A673 (cell line): Measurements from ENCODE around the gene TBC1D5.

Experiments
- EZH2 ChIP-seq: fragments of 200-600 bp; sonication (generic); IDR thresholded peaks from 2 replicates; pipeline ENCODE4 v1.6.1; 2017; ENCODE audit warnings: borderline replicate concordance, low read depth, mild to moderate bottlenecking, mixed read lengths, antibody characterized with exemption, low read length; ENCODE audit not compliant: poor library complexity, severe bottlenecking
- TF ChIP-seq, protein P1 (sequence below): fragments of 300-800, 200-600 bp; sonication (generic); conservative IDR thresholded peaks from 2 replicates; pipeline ENCODE4 v1.5.1; 2017; ENCODE audit warnings: low read depth, mild to moderate bottlenecking, antibody characterized with exemption, low read length, moderate library complexity, mixed read lengths

DNA sequence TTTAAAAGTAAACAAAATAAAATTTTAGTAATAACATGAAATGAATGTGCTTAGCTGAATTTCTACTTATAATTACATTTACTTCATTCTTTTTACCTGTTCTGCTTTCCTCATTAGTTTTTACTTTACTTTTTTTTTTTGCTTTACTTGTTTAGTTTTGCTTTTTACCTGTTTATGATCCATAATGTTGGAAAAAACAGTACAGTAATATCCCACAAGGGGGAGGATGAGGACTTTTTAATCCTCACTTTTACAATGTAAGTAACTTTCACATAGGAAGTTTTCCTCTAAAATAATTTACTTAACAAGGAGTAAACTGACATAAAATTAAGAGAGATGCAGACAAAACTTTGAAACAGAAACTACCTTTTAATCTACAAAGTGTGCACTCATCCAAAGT, 268.7 kb downstream of the TBC1D5 start:
- no peak for TF ChIP-seq EZH2
- TF ChIP-seq, protein P1, sequence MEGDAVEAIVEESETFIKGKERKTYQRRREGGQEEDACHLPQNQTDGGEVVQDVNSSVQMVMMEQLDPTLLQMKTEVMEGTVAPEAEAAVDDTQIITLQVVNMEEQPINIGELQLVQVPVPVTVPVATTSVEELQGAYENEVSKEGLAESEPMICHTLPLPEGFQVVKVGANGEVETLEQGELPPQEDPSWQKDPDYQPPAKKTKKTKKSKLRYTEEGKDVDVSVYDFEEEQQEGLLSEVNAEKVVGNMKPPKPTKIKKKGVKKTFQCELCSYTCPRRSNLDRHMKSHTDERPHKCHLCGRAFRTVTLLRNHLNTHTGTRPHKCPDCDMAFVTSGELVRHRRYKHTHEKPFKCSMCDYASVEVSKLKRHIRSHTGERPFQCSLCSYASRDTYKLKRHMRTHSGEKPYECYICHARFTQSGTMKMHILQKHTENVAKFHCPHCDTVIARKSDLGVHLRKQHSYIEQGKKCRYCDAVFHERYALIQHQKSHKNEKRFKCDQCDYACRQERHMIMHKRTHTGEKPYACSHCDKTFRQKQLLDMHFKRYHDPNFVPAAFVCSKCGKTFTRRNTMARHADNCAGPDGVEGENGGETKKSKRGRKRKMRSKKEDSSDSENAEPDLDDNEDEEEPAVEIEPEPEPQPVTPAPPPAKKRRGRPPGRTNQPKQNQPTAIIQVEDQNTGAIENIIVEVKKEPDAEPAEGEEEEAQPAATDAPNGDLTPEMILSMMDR: no peak; the same call in 1 of the 2 replicates
